Gastroesophageal sphincter (tissue), 3 donors: ENCODE data around the gene MYO9A.

Experiments
- POLR2A ChIP-seq, 2 donors: fragments of 450-650 bp; IDR thresholded peaks; one replicate each; pipeline ENCODE4 v1.6.1; 2017; ENCODE audit warnings: antibody characterized with exemption in 2 of 2, mild to moderate bottlenecking in 2 of 2, moderate library complexity in 1 of 2
- POLR2AphosphoS5 ChIP-seq: sonication (generic); formaldehyde crosslinking; IDR thresholded peaks from one replicate; pipeline ENCODE4 v1.6.1; 2017; ENCODE audit warnings: antibody characterized with exemption
- TF ChIP-seq, protein P1 (sequence below), 4 experiments: fragments of 200-600 bp in 2 of 4; fragments of 450-650 bp in 2 of 4; sonication (generic) in 1 of 4; IDR thresholded peaks; one replicate each; pipeline ENCODE4 v1.5.1; 2017 to 2019; ENCODE audit warnings: antibody characterized with exemption in 4 of 4, mild to moderate bottlenecking in 2 of 4, moderate library complexity in 2 of 4

DNA sequence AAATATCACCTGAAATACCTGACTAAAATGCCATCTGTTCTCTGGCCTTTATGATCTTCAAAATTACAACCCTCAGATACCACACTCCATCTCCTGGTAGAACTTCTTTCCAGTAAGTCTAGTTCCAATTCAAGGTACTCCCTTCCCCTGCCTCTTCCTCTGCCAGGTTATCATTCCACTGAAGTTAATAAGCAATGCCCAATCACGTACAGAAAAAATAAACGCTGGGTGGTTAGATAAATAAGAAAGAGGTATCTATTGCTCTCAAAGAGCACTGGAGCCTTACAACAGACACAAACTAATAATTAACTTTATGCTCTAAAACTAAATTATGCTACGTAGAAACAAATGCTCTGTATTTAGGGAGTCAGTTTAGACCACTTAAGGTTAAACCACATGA is 112.5 kb downstream of the MYO9A start:
- TF ChIP-seq, protein P1, sequence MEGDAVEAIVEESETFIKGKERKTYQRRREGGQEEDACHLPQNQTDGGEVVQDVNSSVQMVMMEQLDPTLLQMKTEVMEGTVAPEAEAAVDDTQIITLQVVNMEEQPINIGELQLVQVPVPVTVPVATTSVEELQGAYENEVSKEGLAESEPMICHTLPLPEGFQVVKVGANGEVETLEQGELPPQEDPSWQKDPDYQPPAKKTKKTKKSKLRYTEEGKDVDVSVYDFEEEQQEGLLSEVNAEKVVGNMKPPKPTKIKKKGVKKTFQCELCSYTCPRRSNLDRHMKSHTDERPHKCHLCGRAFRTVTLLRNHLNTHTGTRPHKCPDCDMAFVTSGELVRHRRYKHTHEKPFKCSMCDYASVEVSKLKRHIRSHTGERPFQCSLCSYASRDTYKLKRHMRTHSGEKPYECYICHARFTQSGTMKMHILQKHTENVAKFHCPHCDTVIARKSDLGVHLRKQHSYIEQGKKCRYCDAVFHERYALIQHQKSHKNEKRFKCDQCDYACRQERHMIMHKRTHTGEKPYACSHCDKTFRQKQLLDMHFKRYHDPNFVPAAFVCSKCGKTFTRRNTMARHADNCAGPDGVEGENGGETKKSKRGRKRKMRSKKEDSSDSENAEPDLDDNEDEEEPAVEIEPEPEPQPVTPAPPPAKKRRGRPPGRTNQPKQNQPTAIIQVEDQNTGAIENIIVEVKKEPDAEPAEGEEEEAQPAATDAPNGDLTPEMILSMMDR (IDR thresholded peaks at IDR 0.05): no peak
- TF ChIP-seq POLR2A (IDR thresholded peaks at IDR 0.05): no peak
- TF ChIP-seq POLR2AphosphoS5: no peak
